GM12873 (cell line): ENCODE data around the gene SPINT2.

ENCODE experiments used
- CTCF ChIP-seq: IDR thresholded peaks from 2 replicates; pipeline ENCODE4 v1.5.1; 2012; ENCODE audit warnings: low read depth, mild to moderate bottlenecking, moderate library complexity, low read length, control low read depth; ENCODE audit not compliant: insufficient read depth; ENCODE audit errors: missing control alignments

The SPINT2 gene

GRCh38 chr19:38315657-38316476 lies 51.5 kb downstream of the SPINT2 start, which contains the start of gene YIF1B:
YIF1B (minus strand) TSS chr19:38315947; CDS start chr19:38315917, 30 bp downstream.
- TF ChIP-seq CTCF, result no peak

- TF ChIP-seq CTCF, result no peak
Observed at GRCh38 chr19:38316477-38317067, 52.2 kb downstream of the SPINT2 start.

GRCh38 chr19:38317104-38317612 lies 52.8 kb downstream of the SPINT2 start:
- TF ChIP-seq CTCF, result no peak

GRCh38 chr19:38318660-38319059 lies 54.3 kb downstream of the SPINT2 start:
- no peak for TF ChIP-seq CTCF

GRCh38 chr19:38319421-38320258 lies 55.3 kb downstream of the SPINT2 start, which contains the start of gene KCNK6:
KCNK6 (plus strand) TSS chr19:38319845; CDS start chr19:38319951, 106 bp downstream.
- no peak for TF ChIP-seq CTCF

- TF ChIP-seq CTCF, result no peak
Observed at GRCh38 chr19:38320969-38321339, 56.6 kb downstream of the SPINT2 start.

GRCh38 chr19:38321646-38322196 lies 57.3 kb downstream of the SPINT2 start:
- no peak for TF ChIP-seq CTCF
